H9 (cell line): ENCODE measurements around the gene TIMM10B. TPM values are rescaled to one million over a fixed set of nuclear protein-coding genes. Genes with fewer than 3 reads are reported as not detected.

Experiments used
- DNase-seq: peaks from one replicate; pipeline ENCODE4 v3.0.0-alpha.2; 2017
- H2AFZ ChIP-seq: one replicate; pipeline ENCODE4 v1.6.1; 2013; ENCODE audit warnings: mild to moderate bottlenecking, low read length, control low read depth, moderate library complexity
- H2AK5ac ChIP-seq: 2 replicates; pipeline ENCODE4 v1.6.1; 2013; ENCODE audit warnings: low read length, control low read depth, mixed read lengths; ENCODE audit not compliant: insufficient read length
- H2BK120ac ChIP-seq: one replicate; pipeline ENCODE4 v1.6.1; 2013; ENCODE audit warnings: low read depth, mild to moderate bottlenecking, low read length, control low read depth, inconsistent platforms; ENCODE audit not compliant: poor library complexity, severe bottlenecking
- H2BK12ac ChIP-seq: 2 replicates; pipeline ENCODE4 v1.6.1; 2013; ENCODE audit warnings: low read length, control low read depth, mixed read lengths, low read depth; ENCODE audit not compliant: insufficient read length
- H2BK15ac ChIP-seq: 2 replicates; pipeline ENCODE4 v1.6.1; 2013; ENCODE audit warnings: low read depth, low read length, control low read depth
- H2BK20ac ChIP-seq: one replicate; pipeline ENCODE4 v1.6.1; 2013; ENCODE audit warnings: low read depth, mild to moderate bottlenecking, low read length, control low read depth, inconsistent platforms; ENCODE audit not compliant: poor library complexity, severe bottlenecking
- H2BK5ac ChIP-seq: 2 replicates; pipeline ENCODE4 v1.6.1; 2013; ENCODE audit warnings: low read length, control low read depth, mixed read lengths; ENCODE audit not compliant: insufficient read length
- H3K14ac ChIP-seq: 2 replicates; pipeline ENCODE4 v1.6.1; 2013; ENCODE audit warnings: low read length, control low read depth; ENCODE audit not compliant: insufficient read depth
- H3K18ac ChIP-seq: 2 replicates; pipeline ENCODE4 v1.6.1; 2013; ENCODE audit warnings: low read depth, mild to moderate bottlenecking, mixed read lengths, low read length, control low read depth; ENCODE audit not compliant: insufficient read length
- H3K23ac ChIP-seq: 2 replicates; pipeline ENCODE4 v1.6.1; 2013; ENCODE audit warnings: low read length, control low read depth, mixed read lengths, low read depth; ENCODE audit not compliant: insufficient read length
- H3K23me2 ChIP-seq: 2 replicates; pipeline ENCODE4 v1.6.1; 2013; ENCODE audit warnings: low read depth, mild to moderate bottlenecking, mixed read lengths, low read length, control low read depth; ENCODE audit not compliant: insufficient read length, poor library complexity, severe bottlenecking
- H3K27ac ChIP-seq: 2 replicates; pipeline ENCODE4 v1.5.1; 2013; ENCODE audit warnings: low read length, control low read depth, mixed read lengths, low read depth; ENCODE audit not compliant: insufficient read length
- H3K27me3 ChIP-seq: 2 replicates; pipeline ENCODE4 v1.6.1; 2013; ENCODE audit warnings: low read length, control low read depth, inconsistent platforms; ENCODE audit not compliant: insufficient read depth
- H3K4ac ChIP-seq: 2 replicates; pipeline ENCODE4 v1.6.1; 2013; ENCODE audit warnings: low read depth, mild to moderate bottlenecking, control low read depth, inconsistent platforms, low read length, moderate library complexity
- H3K4me1 ChIP-seq: 2 replicates; pipeline ENCODE4 v1.6.1; 2013; ENCODE audit warnings: low read length, control low read depth, inconsistent platforms; ENCODE audit not compliant: insufficient read depth
- H3K4me2 ChIP-seq: 2 replicates; pipeline ENCODE4 v1.6.1; 2013; ENCODE audit warnings: low read length, control low read depth, mixed read lengths; ENCODE audit not compliant: insufficient read length, insufficient read depth
- H3K56ac ChIP-seq: 2 replicates; pipeline ENCODE4 v1.6.1; 2013; ENCODE audit warnings: low read depth, mild to moderate bottlenecking, mixed read lengths, low read length, control low read depth; ENCODE audit not compliant: insufficient read length
- H3K79me1 ChIP-seq: 2 replicates; pipeline ENCODE4 v1.6.1; 2013; ENCODE audit warnings: low read depth, mild to moderate bottlenecking, moderate library complexity, low read length, control low read depth, inconsistent platforms; ENCODE audit not compliant: insufficient read depth, poor library complexity, severe bottlenecking
- H3K79me2 ChIP-seq: 2 replicates; pipeline ENCODE4 v1.6.1; 2013; ENCODE audit warnings: low read length, control low read depth, inconsistent platforms; ENCODE audit not compliant: insufficient read depth
- H3K9ac ChIP-seq: 2 replicates; pipeline ENCODE4 v1.6.1; 2013; ENCODE audit warnings: low read length, control low read depth, mixed read lengths; ENCODE audit not compliant: insufficient read length; ENCODE audit errors: extremely low read depth
- H3K9me3 ChIP-seq: one replicate; pipeline ENCODE4 v1.6.1; 2013; ENCODE audit warnings: low read depth, low read length, inconsistent platforms; ENCODE audit not compliant: control insufficient read depth
- H3T11ph ChIP-seq: one replicate; pipeline ENCODE4 v1.6.1; 2013; ENCODE audit warnings: mild to moderate bottlenecking, low read length, control low read depth, inconsistent platforms
- H4K20me1 ChIP-seq: one replicate; pipeline ENCODE4 v1.6.1; 2013; ENCODE audit not compliant: control insufficient read depth, insufficient read length, insufficient read depth
- H4K5ac ChIP-seq: 2 replicates; pipeline ENCODE4 v1.6.1; 2013; ENCODE audit warnings: low read depth, mild to moderate bottlenecking, mixed read lengths, low read length, control low read depth; ENCODE audit not compliant: insufficient read length
- H4K8ac ChIP-seq: replicated peaks from 2 replicates; pipeline ENCODE4 v1.6.1; 2013; ENCODE audit warnings: low read length, control low read depth, mixed read lengths, low read depth; ENCODE audit not compliant: insufficient read length
- H4K91ac ChIP-seq: 2 replicates; pipeline ENCODE4 v1.6.1; 2013; ENCODE audit warnings: low read depth, mild to moderate bottlenecking, moderate library complexity, mixed read lengths, low read length, control low read depth; ENCODE audit not compliant: insufficient read length
- H3K27ac Mint-ChIP-seq, 3 experiments: 2 replicates in 2 of 3; 3 replicates in 1 of 3; pipeline ENCODE4 v1.8.0; 2020 to 2021; ENCODE audit warnings: mixed read lengths in 3 of 3, mild to moderate bottlenecking in 1 of 3, moderate library complexity in 1 of 3
- H3K27me3 Mint-ChIP-seq: 2 replicates; pipeline ENCODE4 v1.8.0; 2021; ENCODE audit warnings: low read depth, mild to moderate bottlenecking, moderate library complexity, mixed read lengths
- H3K36me3 Mint-ChIP-seq, 3 experiments: 2 replicates in 2 of 3; 3 replicates in 1 of 3; pipeline ENCODE4 v1.8.0; 2020 to 2021; ENCODE audit warnings: low read depth in 3 of 3, mixed read lengths in 3 of 3; ENCODE audit not compliant: insufficient read depth in 1 of 3
- H3K4me1 Mint-ChIP-seq, 2 experiments: 2 replicates each; pipeline ENCODE4 v1.8.0; 2020; ENCODE audit warnings: mixed read lengths in 2 of 2
- H3K4me3 Mint-ChIP-seq, 2 experiments: 2 replicates in 1 of 2; 3 replicates in 1 of 2; pipeline ENCODE4 v1.8.0; 2020 to 2021; ENCODE audit warnings: mild to moderate bottlenecking in 2 of 2, mixed read lengths in 2 of 2, moderate library complexity in 1 of 2
- H3K9me3 Mint-ChIP-seq, 2 experiments: 2 replicates in 1 of 2; 3 replicates in 1 of 2; pipeline ENCODE4 v1.8.0; 2020; ENCODE audit warnings: mild to moderate bottlenecking in 2 of 2, mixed read lengths in 2 of 2, moderate library complexity in 1 of 2
- WGBS: extraction: QIAGEN DNeasy Blood & Tissue Kit; methylation state at CpG from one replicate; pipeline ENCODE4 v1.1.7; 2013; ENCODE audit warnings: missing lambda C conversion rate, low lambda C conversion rate, mixed read lengths; ENCODE audit not compliant: insufficient read length; ENCODE audit errors: extremely low coverage; 5-methylcytosine and 5-hydroxymethylcytosine counted together
- total RNA-seq: library from RNA; stranded (reverse); gene quantifications from 2 replicates; pipeline ENCODE4 v1.2.1, GENCODE V29; 2021
- TF ChIP-seq, protein P1 (sequence below): fragments of 200-600 bp; sonication (generic); conservative IDR thresholded peaks from 3 replicates; pipeline ENCODE4 v1.8.0; 2021; ENCODE audit warnings: antibody characterized with exemption, mild to moderate bottlenecking

The TIMM10B gene
- total RNA-seq, 1 experiment from 2014 or later: 49.9 TPM

DNA sequence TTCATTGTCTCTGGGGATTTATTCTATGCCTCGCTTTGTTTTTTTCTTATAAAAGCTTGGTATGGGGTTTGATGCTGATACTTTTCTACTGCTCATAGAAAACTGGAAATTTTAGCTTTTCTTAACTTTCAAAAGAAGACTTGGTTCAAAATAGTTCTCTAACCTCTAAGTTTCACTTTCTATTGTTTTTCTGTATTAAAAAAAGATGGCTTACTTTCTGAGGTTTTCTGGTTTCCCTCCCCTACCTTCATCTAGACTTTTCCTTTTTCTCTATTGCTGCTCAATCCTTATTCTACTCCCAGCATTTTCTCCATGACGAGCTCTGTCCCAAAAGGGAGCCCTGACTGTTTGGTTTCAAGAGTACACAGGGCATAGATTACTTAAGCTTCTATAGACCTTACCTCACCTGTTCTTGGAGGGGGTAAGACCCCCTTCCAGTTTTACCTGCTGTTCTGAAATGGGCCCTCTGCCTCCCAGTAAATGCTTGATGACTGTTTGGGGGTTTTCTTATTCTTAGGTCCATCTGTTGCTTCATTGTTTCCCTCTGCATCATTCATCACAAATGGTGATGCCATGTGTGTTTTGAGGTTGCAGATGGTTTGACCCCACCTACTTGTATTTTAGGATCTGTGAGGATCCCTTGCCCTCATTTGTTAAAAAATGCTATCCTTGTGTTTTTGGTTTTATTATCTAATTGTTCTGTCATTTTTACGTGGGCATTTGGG lies 45.3 kb downstream of the TIMM10B start:
- Histone ChIP-seq H3K4me1 (no peaks in the 10 kb centered on the region), H2BK120ac (no peak overlapping the region), H3K9me3 (no peaks in the 10 kb centered on the region), H3K23me2 (no peaks in the 10 kb centered on the region), H3K14ac (no peak overlapping the region), H3K56ac (no peak overlapping the region), H3K23ac (no peak overlapping the region), H2AFZ (no peak overlapping the region), H3K27me3 (no peaks in the 10 kb centered on the region), H3K27ac (no peak overlapping the region), H4K20me1 (no peaks in the 10 kb centered on the region), H3K18ac (no peak overlapping the region), H3K79me1 (no peaks in the 10 kb centered on the region), H4K8ac (no peak overlapping the region), H2BK5ac (no peak overlapping the region), H2BK15ac (no peak overlapping the region), H2BK20ac (no peak overlapping the region), H2BK12ac (no peak overlapping the region), H3K79me2 (no peaks in the 10 kb centered on the region), H3K4ac (no peak overlapping the region), H3K4me2 (no peak overlapping the region), H3T11ph (no peak overlapping the region), H2AK5ac (no peak overlapping the region), H3K9ac (no peak overlapping the region), H4K91ac (no peak overlapping the region), H4K5ac (no peak overlapping the region)
- Mint-ChIP-seq H3K36me3 (peaks cover 0 to 2% (median 0%) of the 10 kb centered on the region in 3 experiments; a peak in 2 of 7 replicates), H3K27ac (no peak overlapping the region), H3K4me1 (no peaks in the 10 kb centered on the region), H3K27me3 (no peaks in the 10 kb centered on the region), H3K4me3 (no peak overlapping the region), H3K9me3 (no peaks in the 10 kb centered on the region)
- TF ChIP-seq, protein P1, sequence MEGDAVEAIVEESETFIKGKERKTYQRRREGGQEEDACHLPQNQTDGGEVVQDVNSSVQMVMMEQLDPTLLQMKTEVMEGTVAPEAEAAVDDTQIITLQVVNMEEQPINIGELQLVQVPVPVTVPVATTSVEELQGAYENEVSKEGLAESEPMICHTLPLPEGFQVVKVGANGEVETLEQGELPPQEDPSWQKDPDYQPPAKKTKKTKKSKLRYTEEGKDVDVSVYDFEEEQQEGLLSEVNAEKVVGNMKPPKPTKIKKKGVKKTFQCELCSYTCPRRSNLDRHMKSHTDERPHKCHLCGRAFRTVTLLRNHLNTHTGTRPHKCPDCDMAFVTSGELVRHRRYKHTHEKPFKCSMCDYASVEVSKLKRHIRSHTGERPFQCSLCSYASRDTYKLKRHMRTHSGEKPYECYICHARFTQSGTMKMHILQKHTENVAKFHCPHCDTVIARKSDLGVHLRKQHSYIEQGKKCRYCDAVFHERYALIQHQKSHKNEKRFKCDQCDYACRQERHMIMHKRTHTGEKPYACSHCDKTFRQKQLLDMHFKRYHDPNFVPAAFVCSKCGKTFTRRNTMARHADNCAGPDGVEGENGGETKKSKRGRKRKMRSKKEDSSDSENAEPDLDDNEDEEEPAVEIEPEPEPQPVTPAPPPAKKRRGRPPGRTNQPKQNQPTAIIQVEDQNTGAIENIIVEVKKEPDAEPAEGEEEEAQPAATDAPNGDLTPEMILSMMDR: no peak
- WGBS: no CpG with 5 or more reads among the region's 3 CpGs
- no peak for DNase-seq
